Measurements from ENCODE around the gene STRIP1.

The STRIP1 gene

DNA sequence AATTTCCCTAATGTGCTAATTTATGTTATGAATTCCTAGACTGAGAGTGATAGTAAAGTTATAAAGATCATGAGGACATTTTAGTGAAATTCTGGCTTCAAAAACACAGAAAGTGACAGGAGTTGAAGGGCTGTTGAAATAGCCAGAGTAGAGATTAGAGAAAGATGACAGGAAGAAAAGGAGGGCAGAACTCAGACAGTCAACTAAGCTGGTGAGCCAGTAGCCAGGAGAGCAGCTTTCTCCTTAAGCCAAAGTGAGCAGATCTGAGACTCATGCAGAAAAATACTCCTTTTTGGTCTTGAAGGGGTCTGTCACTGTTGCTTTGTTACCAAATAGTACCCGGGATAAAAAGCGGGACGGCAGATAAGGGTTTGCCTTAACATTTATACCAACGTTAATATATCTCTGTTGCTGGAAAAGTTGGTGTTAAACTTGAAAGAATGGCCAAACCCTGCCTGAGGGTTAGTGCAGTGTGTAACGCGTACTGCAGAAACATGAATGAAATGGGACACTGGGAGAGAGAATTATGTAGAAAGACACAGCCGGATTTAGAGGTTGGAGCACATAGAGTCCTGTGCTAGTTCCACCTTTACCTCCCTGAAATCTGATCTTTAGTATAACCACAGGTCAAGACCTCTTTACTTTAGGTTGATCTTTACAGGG, 37.1 kb upstream of the STRIP1 start:
- DNase-seq (ENCODE audit: low spot score in 2 of 2), result no peak
- no peak overlapping the region for H3K4me3 ChIP-seq
- in situ Hi-C loops (cut with MboI; ENCODE audit: low sequenced_read_pairs), result no loop called here
- H3K9me3 ChIP-seq, result no peaks in the 10 kb centered on the region
- no peaks in the 10 kb centered on the region; the same call in none of the 2 replicates for H3K36me3 ChIP-seq (replicated peaks)
- H3K4me1 ChIP-seq, result peaks cover 12% of the 10 kb centered on the region
- no peaks in the 10 kb centered on the region for H3K27me3 ChIP-seq (ENCODE audit: low read depth)

DNA sequence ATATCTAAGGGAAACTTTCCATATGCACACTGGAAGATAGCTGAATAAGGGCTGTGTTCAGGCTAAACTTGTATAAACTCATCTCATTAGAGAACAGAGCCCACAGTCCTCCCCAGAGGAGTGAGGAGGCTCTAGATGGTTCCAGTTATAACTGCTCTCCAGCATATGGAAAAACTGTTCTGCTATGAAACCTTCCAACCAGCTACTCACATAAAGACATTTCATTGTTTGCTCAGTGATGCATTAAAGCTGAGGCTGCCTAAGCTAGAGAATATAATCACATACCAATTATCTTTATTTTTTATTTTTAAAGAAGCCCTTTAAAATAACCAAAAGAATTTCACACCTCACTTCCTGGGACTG, 36.6 kb upstream of the STRIP1 start:
- in situ Hi-C loops (cut with MboI; ENCODE audit: low sequenced_read_pairs), result no loop called here
- Histone ChIP-seq H3K36me3 (replicated peaks) (no peaks in the 10 kb centered on the region; the same call in none of the 2 replicates), H3K4me1 (peaks cover 16% of the 10 kb centered on the region)

DNA sequence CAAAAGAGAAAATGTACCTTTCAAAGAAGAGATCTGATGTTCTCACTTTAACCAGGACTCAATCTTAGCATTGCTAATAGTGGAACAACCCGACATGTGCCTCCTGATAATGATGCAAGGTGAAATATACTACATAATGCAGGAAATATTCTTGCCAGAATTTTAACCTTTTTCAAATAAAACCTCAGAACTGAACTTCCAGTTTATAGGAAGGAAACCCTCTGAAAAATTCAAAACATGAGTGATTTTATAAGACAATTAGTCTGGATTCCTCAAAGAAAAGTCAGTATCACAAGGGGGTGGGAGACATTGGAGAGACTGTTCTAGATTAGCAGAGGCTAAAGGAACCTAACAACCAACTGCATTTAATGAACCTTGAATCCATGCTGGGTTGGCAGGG, 31.7 kb upstream of the STRIP1 start:
- Histone ChIP-seq H3K9me3 (no peaks in the 10 kb centered on the region), H3K36me3 (replicated peaks) (no peaks in the 10 kb centered on the region; the same call in 1 of the 2 replicates), H3K27me3 (ENCODE audit: low read depth) (no peaks in the 10 kb centered on the region), H3K4me1 (peaks cover 44% of the 10 kb centered on the region), H3K4me3 (no peak overlapping the region)
- DNase-seq (ENCODE audit: low spot score in 2 of 2), result no peak
- in situ Hi-C loops (cut with MboI; ENCODE audit: low sequenced_read_pairs), result no loop called here

More for the DNA sequence above, 36.6 kb upstream of the STRIP1 start:
- no peak overlapping the region for H3K4me3 ChIP-seq
- no peak for DNase-seq (ENCODE audit: low spot score in 2 of 2)
- H3K9me3 ChIP-seq, result no peaks in the 10 kb centered on the region
- H3K27me3 ChIP-seq (ENCODE audit: low read depth), result no peaks in the 10 kb centered on the region

DNA sequence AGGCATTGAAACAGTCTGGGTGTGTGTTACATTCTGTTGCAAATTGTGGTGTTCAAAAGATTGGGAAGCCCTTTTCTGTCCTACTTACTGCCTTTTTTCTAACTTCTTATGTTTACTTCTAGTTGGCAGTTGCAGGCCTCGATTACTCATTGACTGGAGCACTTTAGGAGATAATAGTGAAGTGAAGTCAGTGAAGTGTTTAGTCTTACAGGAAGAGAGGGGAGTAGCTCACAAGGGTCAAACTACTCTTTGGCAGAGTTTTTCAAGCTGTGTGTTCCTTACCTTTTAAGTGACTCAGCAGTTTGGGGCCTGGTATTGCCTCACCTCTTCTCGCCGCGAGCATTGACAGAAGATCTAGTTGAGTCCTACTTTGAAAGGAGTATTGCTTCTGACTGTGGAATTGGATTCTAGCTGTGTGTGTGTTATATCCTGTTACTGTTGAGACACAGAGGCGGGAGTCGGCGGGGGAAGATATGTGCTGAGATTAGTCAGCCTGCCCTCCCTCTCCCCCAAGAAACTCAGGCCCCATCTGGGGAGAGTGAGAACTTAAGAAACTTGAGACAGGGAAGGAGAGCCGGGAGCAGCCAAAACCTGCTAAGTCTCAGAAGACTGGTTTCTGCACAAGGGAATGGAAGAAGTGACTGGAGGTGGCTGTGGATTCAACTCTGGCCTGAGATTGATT, 30.5 kb upstream of the STRIP1 start:
- peak; percentile 49 to 55 for DNase-seq (ENCODE audit: low spot score in 2 of 2)
- peaks cover 47% of the 10 kb centered on the region for H3K4me1 ChIP-seq
- in situ Hi-C loops (cut with MboI; ENCODE audit: low sequenced_read_pairs), result no loop called here
- H3K36me3 ChIP-seq (replicated peaks), result no peaks in the 10 kb centered on the region; the same call in 1 of the 2 replicates
- H3K9me3 ChIP-seq, result no peaks in the 10 kb centered on the region
- H3K4me3 ChIP-seq, result no peak overlapping the region
- H3K27me3 ChIP-seq (ENCODE audit: low read depth), result no peaks in the 10 kb centered on the region

DNA sequence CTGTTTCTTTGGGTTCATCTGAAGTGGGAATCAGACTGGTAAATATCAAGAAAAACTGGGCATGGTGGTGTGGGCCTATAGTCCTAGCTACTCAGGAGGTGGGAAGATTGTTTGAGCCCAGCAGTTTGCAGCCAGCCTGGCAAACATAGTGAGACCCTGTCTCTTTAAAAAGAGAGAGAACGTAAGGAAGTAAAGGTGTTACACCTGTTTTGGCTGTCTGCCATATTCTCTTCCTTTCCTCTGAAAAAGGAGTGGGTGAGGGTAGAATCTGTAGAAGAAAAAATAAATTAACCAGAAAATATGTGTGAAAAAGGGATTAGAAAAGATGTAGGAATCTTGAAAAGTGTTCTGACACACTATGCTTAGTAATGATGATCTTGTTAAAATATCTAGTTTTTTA, 29.8 kb upstream of the STRIP1 start:
- no peak for DNase-seq (ENCODE audit: low spot score in 2 of 2)
- in situ Hi-C loops (cut with MboI; ENCODE audit: low sequenced_read_pairs), result no loop called here
- H3K4me1 ChIP-seq, result peaks cover 53% of the 10 kb centered on the region
- H3K27me3 ChIP-seq (ENCODE audit: low read depth), result no peaks in the 10 kb centered on the region
- no peaks in the 10 kb centered on the region for H3K9me3 ChIP-seq
- H3K4me3 ChIP-seq, result no peak overlapping the region
- H3K36me3 ChIP-seq (replicated peaks), result no peaks in the 10 kb centered on the region; the same call in 1 of the 2 replicates

DNA sequence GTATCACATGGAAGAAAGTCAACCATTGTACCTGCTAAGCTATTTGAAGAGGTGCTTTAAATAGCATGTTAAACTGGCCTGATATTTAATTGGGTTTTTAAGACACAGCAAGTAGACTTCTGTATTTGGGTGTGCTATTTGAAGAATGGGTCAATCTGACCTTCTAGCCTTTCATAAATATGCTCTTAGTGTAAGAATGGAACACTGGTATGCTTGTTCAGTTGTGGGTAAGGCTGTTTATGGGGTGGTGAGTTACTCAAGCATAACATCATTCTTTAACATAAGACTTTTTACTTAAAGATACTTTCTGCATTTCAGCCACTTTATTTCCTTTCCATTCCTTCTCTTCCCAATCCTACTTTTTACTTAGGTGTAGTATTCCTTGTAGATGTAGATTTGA, 28.5 kb upstream of the STRIP1 start:
- in situ Hi-C loops (cut with MboI; ENCODE audit: low sequenced_read_pairs), result no loop called here
- H3K27me3 ChIP-seq (ENCODE audit: low read depth), result no peaks in the 10 kb centered on the region
- H3K36me3 ChIP-seq (replicated peaks), result peaks cover 8% of the 10 kb centered on the region
- H3K4me1 ChIP-seq, result peaks cover 54% of the 10 kb centered on the region
- H3K9me3 ChIP-seq, result no peaks in the 10 kb centered on the region
- DNase-seq (ENCODE audit: low spot score in 2 of 2), result no peak
- H3K4me3 ChIP-seq, result no peak overlapping the region

DNA sequence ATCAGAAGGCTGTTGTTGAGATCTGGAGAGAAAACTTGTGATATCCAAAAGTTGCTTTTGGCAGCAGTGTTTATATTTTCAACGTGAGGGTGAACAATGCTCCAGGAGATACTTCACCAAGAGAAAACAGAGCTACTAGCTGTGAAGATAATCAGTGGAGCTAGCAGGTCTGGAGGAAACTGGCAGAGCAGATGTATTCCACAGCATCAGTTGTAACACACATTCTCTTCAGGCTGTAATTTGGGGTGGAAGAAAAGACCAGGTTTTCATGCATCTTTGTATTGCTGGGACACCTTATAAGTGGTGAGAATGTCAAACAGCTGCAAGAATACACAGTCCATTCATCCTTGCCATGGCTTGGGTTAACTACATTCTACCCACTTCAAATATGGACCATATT, 27.9 kb upstream of the STRIP1 start:
- H3K36me3 ChIP-seq (replicated peaks), result peaks cover 13% of the 10 kb centered on the region
- no peak overlapping the region for H3K4me3 ChIP-seq
- peaks cover 54% of the 10 kb centered on the region for H3K4me1 ChIP-seq
- DNase-seq (ENCODE audit: low spot score in 2 of 2), result no peak
- no peaks in the 10 kb centered on the region for H3K27me3 ChIP-seq (ENCODE audit: low read depth)
- no peaks in the 10 kb centered on the region for H3K9me3 ChIP-seq
- in situ Hi-C loops (cut with MboI; ENCODE audit: low sequenced_read_pairs), result no loop called here

DNA sequence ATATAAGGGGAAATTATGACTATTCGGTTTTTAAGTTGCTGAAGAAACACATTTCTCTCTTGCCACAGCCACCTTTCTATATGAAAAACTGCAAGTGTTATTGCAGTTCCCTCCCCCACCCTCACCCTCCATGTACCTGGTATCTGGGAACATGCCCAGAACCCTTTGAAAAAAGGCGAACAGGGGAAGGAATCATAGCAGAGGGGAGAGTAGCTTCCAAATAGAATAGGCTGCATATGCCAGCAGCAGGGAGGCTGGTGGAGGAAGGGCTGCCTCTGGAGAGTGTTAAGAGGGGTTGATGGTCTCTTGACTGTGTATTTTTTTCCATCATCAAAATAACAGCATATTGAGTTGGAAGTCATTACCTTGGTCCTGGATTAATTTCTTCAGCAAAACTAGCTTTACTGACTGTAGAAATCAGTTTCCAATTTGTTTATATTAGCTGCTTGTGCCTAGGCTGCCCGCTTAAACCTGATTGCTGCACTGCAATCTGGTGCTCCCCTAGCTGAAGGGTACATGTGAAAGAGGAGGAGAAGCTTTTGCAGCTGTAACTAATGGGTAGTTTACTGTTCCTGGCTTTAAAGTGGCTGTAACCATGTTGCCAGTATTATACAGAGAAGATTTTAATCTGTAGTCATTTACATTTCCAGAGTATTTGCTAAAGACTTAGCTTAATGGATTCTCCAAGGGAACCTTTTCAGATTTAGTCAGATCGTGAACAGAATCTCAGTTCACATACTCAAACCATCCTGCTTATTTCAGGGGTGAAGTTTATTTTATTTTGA, 27.2 kb upstream of the STRIP1 start:
- in situ Hi-C loops (cut with MboI; ENCODE audit: low sequenced_read_pairs), result no loop called here
- Histone ChIP-seq H3K27me3 (ENCODE audit: low read depth) (no peaks in the 10 kb centered on the region), H3K4me1 (peaks cover 49% of the 10 kb centered on the region), H3K4me3 (no peak overlapping the region), H3K9me3 (no peaks in the 10 kb centered on the region), H3K36me3 (replicated peaks) (peaks cover 21% of the 10 kb centered on the region)
- peak; percentile 18 to 51 for DNase-seq (ENCODE audit: low spot score in 2 of 2)

DNA sequence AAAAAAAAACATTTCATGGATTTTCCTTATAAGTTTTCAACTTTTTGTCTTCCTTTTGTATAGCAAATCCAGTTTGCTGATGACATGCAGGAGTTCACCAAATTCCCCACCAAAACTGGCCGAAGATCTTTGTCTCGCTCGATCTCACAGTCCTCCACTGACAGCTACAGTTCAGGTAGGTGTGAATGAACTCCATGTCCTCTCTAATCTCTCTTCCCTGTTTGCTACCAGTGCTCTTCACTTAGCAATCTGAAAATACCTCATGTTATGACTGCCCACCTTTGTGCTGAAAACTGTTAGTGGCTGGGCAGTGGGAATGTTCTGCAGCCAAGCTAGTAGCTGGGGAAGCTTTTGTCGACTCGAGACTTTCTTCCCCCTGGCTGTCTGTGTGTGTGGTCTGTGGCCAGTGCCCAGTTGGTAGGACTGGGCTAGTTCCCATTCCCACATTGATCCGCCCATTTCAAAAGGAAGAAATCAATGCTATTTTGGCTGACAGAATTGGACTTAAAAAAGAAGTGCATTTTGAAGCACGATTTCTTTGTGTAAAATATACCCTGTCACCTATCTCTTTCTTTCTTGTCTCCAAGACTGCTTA, 25.4 kb upstream of the STRIP1 start:
- Histone ChIP-seq H3K27me3 (ENCODE audit: low read depth) (no peaks in the 10 kb centered on the region), H3K4me3 (no peak overlapping the region), H3K9me3 (no peaks in the 10 kb centered on the region), H3K36me3 (replicated peaks) (peaks cover 22% of the 10 kb centered on the region), H3K4me1 (peaks cover 30% of the 10 kb centered on the region)
- in situ Hi-C loops (cut with MboI; ENCODE audit: low sequenced_read_pairs), result no loop called here
- DNase-seq (ENCODE audit: low spot score in 2 of 2), result no peak

DNA sequence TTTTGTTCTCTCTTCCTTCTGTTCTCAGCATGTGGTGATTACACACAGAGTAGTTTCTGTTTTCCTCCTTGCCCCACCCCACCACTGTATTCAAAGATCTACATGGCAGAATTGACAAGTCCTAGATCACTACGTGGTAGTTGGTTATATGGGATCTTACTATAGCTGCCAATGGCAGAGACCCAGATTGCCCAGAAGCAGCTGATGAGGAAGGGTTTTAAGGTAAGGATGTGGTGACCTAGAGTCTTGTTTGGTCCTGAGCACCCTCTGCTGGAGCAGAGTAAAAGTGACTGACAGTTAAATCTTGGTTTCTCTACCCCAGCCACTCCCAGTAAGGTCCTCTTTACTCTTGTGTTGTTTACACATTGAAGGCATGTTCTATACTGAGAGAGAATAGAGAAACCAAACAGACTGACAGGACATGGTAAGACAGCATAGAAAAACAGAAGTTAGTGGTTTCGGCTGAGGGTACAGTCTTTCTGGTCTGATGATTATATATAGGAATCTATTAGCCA, 22.8 kb upstream of the STRIP1 start:
- in situ Hi-C loops (cut with MboI; ENCODE audit: low sequenced_read_pairs), result no loop called here
- H3K4me3 ChIP-seq, result no peak overlapping the region
- H3K4me1 ChIP-seq, result peaks cover 23% of the 10 kb centered on the region
- H3K36me3 ChIP-seq (replicated peaks), result peaks cover 46% of the 10 kb centered on the region
- DNase-seq (ENCODE audit: low spot score in 2 of 2), result peak; percentile 43 to 46
- no peaks in the 10 kb centered on the region for H3K27me3 ChIP-seq (ENCODE audit: low read depth)
- H3K9me3 ChIP-seq, result no peaks in the 10 kb centered on the region

DNA sequence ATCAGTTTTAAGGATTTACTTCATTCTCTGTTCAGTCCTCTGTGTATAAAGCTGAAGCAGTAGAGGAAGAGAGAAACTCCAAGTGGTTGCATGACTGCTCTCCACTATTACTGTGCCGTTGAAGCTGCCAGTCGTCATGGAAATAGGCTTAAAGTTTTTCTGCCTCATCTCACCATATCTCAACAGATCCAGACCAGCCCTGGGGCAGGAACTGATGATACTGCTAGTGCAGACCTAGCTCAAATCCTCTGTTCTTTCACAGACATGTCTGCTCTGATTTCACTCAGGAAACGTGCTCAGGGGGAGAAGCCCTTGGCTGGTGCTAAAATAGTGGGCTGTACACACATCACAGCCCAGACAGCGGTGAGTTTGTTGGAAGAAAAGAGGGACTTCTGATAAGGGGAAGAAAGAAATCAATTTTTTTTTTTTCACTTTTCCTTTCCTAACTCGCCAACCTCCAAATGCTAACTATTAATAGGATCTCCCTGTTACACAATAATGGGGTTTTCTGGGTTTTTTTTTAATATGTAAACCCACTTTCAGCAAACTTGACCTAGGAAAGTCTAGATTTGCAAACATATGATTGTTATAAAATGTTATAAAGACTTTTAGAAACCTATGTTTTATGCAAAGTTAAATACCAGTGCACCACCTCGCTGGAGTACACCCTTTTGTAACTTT, 22.2 kb upstream of the STRIP1 start:
- Histone ChIP-seq H3K4me1 (peaks cover 17% of the 10 kb centered on the region), H3K36me3 (replicated peaks) (peaks cover 53% of the 10 kb centered on the region), H3K9me3 (no peaks in the 10 kb centered on the region), H3K27me3 (ENCODE audit: low read depth) (no peaks in the 10 kb centered on the region), H3K4me3 (no peak overlapping the region)
- in situ Hi-C loops (cut with MboI; ENCODE audit: low sequenced_read_pairs), result no loop called here
- DNase-seq (ENCODE audit: low spot score in 2 of 2), result no peak

DNA sequence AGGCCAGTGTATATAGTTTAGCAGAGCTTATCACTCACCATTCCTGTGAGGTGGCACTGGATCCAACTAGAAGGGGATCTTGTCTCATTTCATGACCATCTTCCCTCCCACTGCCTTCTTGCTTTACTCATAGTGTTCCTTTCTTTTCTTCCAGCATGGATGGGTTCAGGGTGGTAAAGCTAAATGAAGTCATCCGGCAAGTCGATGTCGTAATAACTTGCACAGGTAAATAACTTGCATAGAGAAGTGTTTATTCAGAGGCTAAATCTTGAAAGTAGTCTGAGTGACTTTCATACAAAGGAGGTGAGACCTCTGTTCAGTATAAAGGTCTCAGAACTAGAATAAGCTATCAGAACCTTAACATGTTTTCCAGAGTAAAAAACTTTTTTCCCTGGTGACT, 16.6 kb upstream of the STRIP1 start:
- no peaks in the 10 kb centered on the region for H3K9me3 ChIP-seq
- no peaks in the 10 kb centered on the region for H3K4me1 ChIP-seq
- H3K36me3 ChIP-seq (replicated peaks), result peaks cover 80% of the 10 kb centered on the region
- in situ Hi-C loops (cut with MboI; ENCODE audit: low sequenced_read_pairs), result no loop called here
- H3K4me3 ChIP-seq, result no peak overlapping the region
- no peak for DNase-seq (ENCODE audit: low spot score in 2 of 2)
- no peaks in the 10 kb centered on the region for H3K27me3 ChIP-seq (ENCODE audit: low read depth)

DNA sequence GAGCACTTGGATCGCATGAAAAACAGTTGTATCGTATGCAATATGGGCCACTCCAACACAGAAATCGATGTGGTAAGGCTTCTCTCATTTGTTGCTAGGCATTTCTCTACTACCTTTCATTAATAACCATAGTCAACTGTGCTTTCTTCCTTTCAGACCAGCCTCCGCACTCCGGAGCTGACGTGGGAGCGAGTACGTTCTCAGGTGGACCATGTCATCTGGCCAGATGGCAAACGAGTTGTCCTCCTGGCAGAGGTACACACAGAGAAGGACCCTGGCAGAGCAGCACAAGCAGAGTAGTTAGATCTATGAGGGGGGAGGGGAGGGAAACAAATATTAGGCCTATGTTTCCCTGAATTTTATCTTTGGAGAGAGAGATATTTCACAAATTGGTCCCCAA, 16.0 kb upstream of the STRIP1 start:
- H3K36me3 ChIP-seq (replicated peaks), result peaks cover 84% of the 10 kb centered on the region
- in situ Hi-C loops (cut with MboI; ENCODE audit: low sequenced_read_pairs), result no loop called here
- no peak for DNase-seq (ENCODE audit: low spot score in 2 of 2)
- no peaks in the 10 kb centered on the region for H3K9me3 ChIP-seq
- H3K27me3 ChIP-seq (ENCODE audit: low read depth), result no peaks in the 10 kb centered on the region
- no peak overlapping the region for H3K4me3 ChIP-seq
- H3K4me1 ChIP-seq, result no peaks in the 10 kb centered on the region

All from HAP-1 (cell line).